Measurements from ENCODE around the gene CLCNKA.

- TF ChIP-seq CTCF (conservative IDR thresholded peaks at IDR 0.05; ENCODE audit: low read length): no peak
- no peak for TF ChIP-seq EZH2phosphoT487 (IDR thresholded peaks at IDR 0.05; ENCODE audit: borderline replicate concordance, low read depth, low read length)
Observed at GRCh38 chr1:16076031-16076864, 54.4 kb downstream of the CLCNKA start.
